K562 (cell line): ENCODE data around the gene SIGLEC6. TPM values are rescaled to one million over a fixed set of nuclear protein-coding genes. Genes with fewer than 3 reads are reported as not detected.

Experiments used
- ATAC-seq: fragments of 200-7000 bp; cut with Tn5 transposase; 3 replicates; pipeline ENCODE4 v1.9.1; 2020; ENCODE audit warnings: moderate library complexity
- BruUV-seq: library from RNA; stranded (reverse); fragments of 400-500 nt; replicated peaks from 2 replicates; lab custom pipeline; 2021; lab: Mats Ljungman, UMichigan
- CTCF ChIA-PET: fragments of 300-600 bp; formaldehyde crosslinking; extraction: SDS; loops from one replicate; lab custom pipeline; 2021; ENCODE audit warnings: low intra/inter-chr PET ratio; lab: Yijun Ruan, JAX
- POLR2A ChIA-PET: fragments of 300-600, 350-650 bp; sonication (Branson Sonifier 250); formaldehyde crosslinking; extraction: SDS; loops from one replicate; lab custom pipeline; 2021; ENCODE audit warnings: antibody characterized with exemption, inconsistent platforms; lab: Yijun Ruan, JAX
- DNase-seq, 4 experiments: peaks; one replicate each; pipeline versions ENCODE4 v3.0.0 to v3.0.0-alpha.2; 2011 to 2018; ENCODE audit warnings: low spot score in 3 of 4, mixed read lengths in 3 of 4; ENCODE audit errors: extremely low read depth in 1 of 4
- FAIRE-seq: peaks from 2 replicates; lab custom pipeline; 2011; peaks lifted over from hg19 to GRCh38; lab: Jason Lieb, UNC
- H2AFZ ChIP-seq: 2 replicates; pipeline ENCODE4 v1.6.0; 2011; ENCODE audit warnings: low read depth, low read length, control low read depth, inconsistent platforms
- H3K27ac ChIP-seq: fragments of 200-600 bp; 3 replicates; pipeline ENCODE4 v1.8.0; 2011; ENCODE audit warnings: low read depth, mild to moderate bottlenecking, control low read depth, inconsistent platforms, low read length, moderate library complexity, mixed read lengths; ENCODE audit errors: extremely low read depth
- H3K27me3 ChIP-seq, 2 experiments: fragments of 300-600 bp in 1 of 2; 2 replicates in 1 of 2; 3 replicates in 1 of 2; pipeline versions ENCODE4 v1.6.0 to v1.8.0; 2011; ENCODE audit warnings: inconsistent platforms in 2 of 2, low read length in 2 of 2, mild to moderate bottlenecking in 1 of 2, mixed read lengths in 1 of 2, moderate library complexity in 1 of 2; ENCODE audit not compliant: control insufficient read depth in 2 of 2, insufficient read depth in 2 of 2
- H3K36me3 ChIP-seq: fragments of 300-600 bp; 3 replicates; pipeline ENCODE4 v1.8.0; 2011; ENCODE audit warnings: mild to moderate bottlenecking, low read length, inconsistent platforms; ENCODE audit not compliant: control insufficient read depth, insufficient read depth
- H3K4me1 ChIP-seq, 2 experiments: fragments of 200-600 bp in 1 of 2; replicated peaks in 1 of 2; 2 replicates in 1 of 2; 3 replicates in 1 of 2; pipeline versions ENCODE4 v1.5.1 to v1.8.0; 2011; ENCODE audit warnings: inconsistent platforms in 2 of 2, low read length in 2 of 2, mild to moderate bottlenecking in 1 of 2, mixed read lengths in 1 of 2, moderate library complexity in 1 of 2; ENCODE audit not compliant: control insufficient read depth in 2 of 2, insufficient read depth in 2 of 2
- H3K4me2 ChIP-seq: 2 replicates; pipeline ENCODE4 v1.6.1; 2011; ENCODE audit warnings: low read length, control low read depth, inconsistent platforms, mixed read lengths; ENCODE audit not compliant: insufficient read depth
- H3K4me3 ChIP-seq: fragments of 200-600 bp; sonication (generic), shearing (Covaris generic); 2 replicates; pipeline ENCODE4 v1.5.1; 2016; ENCODE audit warnings: control low read depth, inconsistent platforms
- H3K79me2 ChIP-seq: fragments of 200-600 bp; 3 replicates; pipeline ENCODE4 v1.8.0; 2011; ENCODE audit warnings: low read length, inconsistent platforms; ENCODE audit not compliant: control insufficient read depth, insufficient read depth
- H3K9ac ChIP-seq, 2 experiments: 2 replicates each; pipeline versions ENCODE4 v1.6.0 to v1.6.1; 2011; ENCODE audit warnings: low read depth in 2 of 2, low read length in 2 of 2, control low read depth in 1 of 2, inconsistent platforms in 1 of 2, mild to moderate bottlenecking in 1 of 2, mixed read lengths in 1 of 2; ENCODE audit not compliant: insufficient read depth in 1 of 2
- H3K9me1 ChIP-seq: one replicate; pipeline ENCODE4 v1.6.0; 2011; ENCODE audit warnings: inconsistent platforms, mild to moderate bottlenecking, low read length, moderate library complexity; ENCODE audit not compliant: control insufficient read depth, insufficient read depth
- H3K9me3 ChIP-seq: replicated peaks from 2 replicates; pipeline ENCODE4 v1.5.1; 2011; ENCODE audit warnings: low read depth, low read length, inconsistent platforms; ENCODE audit not compliant: control insufficient read depth, insufficient read depth
- H4K20me1 ChIP-seq: replicated peaks from 2 replicates; pipeline ENCODE4 v1.6.1; 2011; ENCODE audit warnings: low read length, inconsistent platforms, mixed read lengths; ENCODE audit not compliant: control insufficient read depth, insufficient read depth
- CREM ChIP-seq: IDR thresholded peaks from 2 replicates; pipeline ENCODE4 v1.6.1; 2014; ENCODE audit warnings: antibody characterized with exemption, low read depth
- EP300 ChIP-seq: IDR thresholded peaks from 2 replicates; pipeline ENCODE4 v1.6.1; 2012; ENCODE audit warnings: low read length, improper control_type of control experiment
- FOXJ3 ChIP-seq: sonication (generic); formaldehyde crosslinking; IDR thresholded peaks from 2 replicates; pipeline ENCODE4 v1.4.0; 2020; ENCODE audit warnings: mild to moderate bottlenecking, missing genetic modification reagents
- HLTF ChIP-seq: fragments of 450-650 bp; IDR thresholded peaks from 2 replicates; pipeline ENCODE4 v1.6.1; 2016
- MAFF ChIP-seq: IDR thresholded peaks from 2 replicates; pipeline ENCODE4 v1.6.1; 2012; ENCODE audit warnings: low read length, improper control_type of control experiment
- NR2C1 ChIP-seq, 2 experiments: fragments of 450-650 bp; IDR thresholded peaks; 2 replicates each; pipeline ENCODE4 v1.6.1; 2017; ENCODE audit warnings: mild to moderate bottlenecking in 2 of 2, antibody characterized with exemption in 1 of 2, inconsistent platforms in 1 of 2, missing compliant biosample characterization in 1 of 2, missing genetic modification characterization in 1 of 2
- PCBP1 ChIP-seq: fragments of 200-400 bp; formaldehyde crosslinking; IDR thresholded peaks from 2 replicates; pipeline ENCODE4 v1.6.1; 2018; ENCODE audit warnings: mild to moderate bottlenecking, low read depth, low read length; ENCODE audit not compliant: poor library complexity, severe bottlenecking
- TEAD4 ChIP-seq, 2 experiments: sonication (generic) in 1 of 2; formaldehyde crosslinking in 1 of 2; IDR thresholded peaks; 2 replicates each; pipeline versions ENCODE4 v1.6.1 to v1.8.0; 2012 to 2022; ENCODE audit warnings: borderline replicate concordance in 1 of 2, inconsistent platforms in 1 of 2, low read length in 1 of 2, mild to moderate bottlenecking in 1 of 2, missing genetic modification reagents in 1 of 2
- ZNF282 ChIP-seq: sonication (generic); formaldehyde crosslinking; IDR thresholded peaks from 2 replicates; pipeline ENCODE4 v1.8.1; 2023; ENCODE audit warnings: missing genetic modification reagents
- ZNF316 ChIP-seq: fragments of 450-650 bp; IDR thresholded peaks from 2 replicates; pipeline ENCODE4 v1.6.1; 2016
- ZNF507 ChIP-seq: conservative IDR thresholded peaks from 2 replicates; pipeline ENCODE4 v1.6.1; 2017; ENCODE audit warnings: missing genetic modification characterization, missing compliant biosample characterization
- WGBS: fragments of 100-300 bp; shearing (Covaris generic); methylation state at CpG from one replicate; pipeline ENCODE4 v1.1.6; 2016; ENCODE audit warnings: low coverage, mixed read lengths; ENCODE audit not compliant: insufficient coverage; ENCODE audit errors: missing lambda C conversion rate; 5-methylcytosine and 5-hydroxymethylcytosine counted together
- in situ Hi-C: fragments of 300-500 bp; cut with MboI; formaldehyde crosslinking; loops from 4 replicates; pipeline ENCODE4 v1.15.0; 2018; ENCODE audit warnings: inconsistent platforms, mixed read lengths
- intact Hi-C: fragments of 100-400 bp; cut with micrococcal nuclease; formaldehyde crosslinking; loops from 2 replicates; pipeline ENCODE4 v1.14.2; 2022
- polyA plus RNA-seq, 8 experiments: library from polyadenylated mRNA; depleted of rRNA in 4 of 8; stranded (reverse) in 5 of 8; unstranded in 3 of 8; fragments of >200 nt; fragmentation: Nextera tagmentation in 2 of 8; fragmentation: Illumina TruSeq in 1 of 8; extraction: Ambion mirVana in 2 of 8; extraction: Trizol in 1 of 8; gene quantifications; 2 replicates each; pipeline versions ENCODE4 v1.2.1 to v1.2.3, GENCODE V29; 2011 to 2014; ENCODE audit warnings: inconsistent platforms in 1 of 8, missing spikeins in 1 of 8
- total RNA-seq, 7 experiments: library from RNA; depleted of rRNA in 6 of 7; stranded (reverse); fragments of >200 nt in 6 of 7; fragmentation: Illumina TruSeq in 2 of 7; extraction: Trizol in 2 of 7; gene quantifications; 2 replicates each; pipeline versions ENCODE4 v1.2.1 to v1.2.3, GENCODE V29; 2011 to 2021; ENCODE audit warnings: low replicate concordance in 1 of 7
- TF ChIP-seq, protein P1 (sequence below): fragments of 250-450 bp; sonication (Bioruptor Pico); IDR thresholded peaks from 2 replicates; pipeline ENCODE4 v1.4.0; 2020; ENCODE audit warnings: mild to moderate bottlenecking, moderate library complexity
- TF ChIP-seq, protein P2 (sequence below), 2 experiments: fragments of 250-450 bp in 1 of 2; fragments of 450-650 bp in 1 of 2; sonication (Bioruptor Pico) in 1 of 2; IDR thresholded peaks; 2 replicates each; pipeline versions ENCODE4 v1.6.1 to v1.8.0; 2016 to 2021; ENCODE audit warnings: mild to moderate bottlenecking in 2 of 2, moderate library complexity in 2 of 2, missing compliant biosample characterization in 1 of 2, missing genetic modification characterization in 1 of 2

The SIGLEC6 gene
- total and polyA plus RNA-seq, 9 of the 15 experiments (the other 6 are each of a cell fraction or from before 2014, with no cell fraction given) = 0.03 to 17.5 (median 0.71) TPM

DNA sequence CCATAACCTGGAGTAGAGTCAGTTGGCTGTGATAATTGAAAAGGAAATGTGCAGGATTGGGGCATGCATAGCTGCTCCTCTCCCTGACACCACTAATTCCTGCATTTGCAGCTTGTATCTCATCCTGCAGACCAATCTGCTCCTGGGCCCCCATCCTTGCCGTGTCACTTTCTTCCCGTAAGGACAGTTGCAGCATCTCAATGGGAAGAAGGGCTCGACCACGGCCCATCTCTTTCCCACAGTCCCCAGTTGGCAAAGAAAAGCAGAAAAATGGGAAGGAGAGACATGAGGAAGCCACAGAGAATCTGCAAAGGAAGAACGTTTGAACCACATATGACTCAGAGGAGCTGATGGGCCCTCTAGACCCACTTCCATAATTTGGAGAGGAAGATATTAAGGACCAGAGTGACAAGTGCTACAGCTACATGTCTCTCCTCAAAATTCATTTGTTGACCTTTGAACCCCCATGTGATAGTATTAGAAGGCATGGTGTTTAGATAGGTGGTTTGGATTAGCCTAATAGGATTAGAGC, 28.1 kb downstream of the SIGLEC6 start:
- Histone ChIP-seq H3K4me3 (no peak overlapping the region), H3K27me3 (no peaks in the 10 kb centered on the region), H2AFZ (no peak overlapping the region), H3K4me2 (no peak overlapping the region), H3K79me2 (peaks cover 2% of the 10 kb centered on the region; the same call in 2 of the 3 replicates), H3K9ac (no peak overlapping the region), H3K9me3 (no peaks in the 10 kb centered on the region; the same call in 1 of the 2 replicates), H3K27ac (no peak overlapping the region), H3K9me1 (no peaks in the 10 kb centered on the region), H3K36me3 (no peaks in the 10 kb centered on the region), H4K20me1 (no peaks in the 10 kb centered on the region), H3K4me1 (peaks cover 31 to 40% of the 10 kb centered on the region in 2 experiments)
- in situ Hi-C loops = no loop called here
- TF ChIP-seq PCBP1 (no peak), NR2C1 (IDR thresholded peaks at IDR 0.05) (peak; percentile 51), NR2C1 (tag; IDR thresholded peaks at IDR 0.05) (peak; percentile 42; the same call in 1 of the 2 replicates)
- WGBS = 68% methylated on average over 5 of the region's 5 CpGs
- BruUV-seq = no TSS peak
- FAIRE-seq = no peak
- DNase-seq = no peak
- no peak for ATAC-seq
- ChIA-PET CTCF (no interaction called here), POLR2A (no interaction called here)
- intact Hi-C loops = no loop called here

DNA sequence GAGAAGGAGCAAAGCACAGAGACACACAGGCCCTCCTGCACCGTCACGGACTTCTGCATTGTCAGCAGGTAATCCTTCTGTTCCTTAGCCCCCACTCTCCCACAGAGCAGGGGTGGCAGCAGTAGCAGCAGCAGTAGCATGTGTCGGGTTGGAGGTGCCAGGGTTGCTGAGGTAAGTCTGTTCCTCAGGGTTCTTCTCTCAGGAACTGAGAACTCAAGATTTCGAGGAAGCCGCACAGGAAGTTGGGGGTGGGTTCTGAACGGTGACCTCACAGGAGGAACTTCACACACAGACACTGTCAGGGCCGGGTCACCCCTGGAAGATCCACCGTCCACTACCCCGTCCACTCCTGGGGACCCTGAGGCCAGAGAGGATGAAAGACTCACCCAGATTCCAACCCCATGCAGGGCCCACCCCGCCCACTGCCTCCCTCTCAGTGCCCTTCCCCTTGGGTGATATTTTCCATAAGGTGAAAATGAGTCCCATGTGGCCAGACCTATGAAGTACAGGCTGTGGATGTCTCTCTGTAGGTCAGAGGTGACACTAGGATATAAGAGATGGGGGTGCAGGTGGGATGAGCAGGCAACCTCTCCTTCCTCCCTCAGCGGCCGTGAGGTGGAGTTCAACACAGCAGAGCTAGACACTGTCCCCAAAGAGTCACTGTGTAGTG, 29.7 kb downstream of the SIGLEC6 start, which contains the start of gene SIGLEC12:
SIGLEC12 (minus strand) TSS at position 207 of the 670 bp plus-strand sequence; CDS start at position 140, 67 bp downstream.
- DNase-seq (peak in 1 of 4 experiments; percentile 29), FAIRE-seq (no peak), ATAC-seq (no peak)
- H3K9me1 ChIP-seq = no peaks in the 10 kb centered on the region
- no peak within 1 kb of the TSS for H3K4me3 ChIP-seq
- WGBS = 67% methylated on average over 9 of the region's 12 CpGs
- ChIA-PET CTCF (no interaction called here), POLR2A (no interaction called here)
- H3K9ac ChIP-seq = peak within 1 kb of the TSS in 1 of 2 experiments; percentile 69; a peak in 2 of 4 replicates
- H2AFZ ChIP-seq = peak within 1 kb of the TSS; percentile 87
- H3K36me3 ChIP-seq = no peaks in the 10 kb centered on the region
- intact Hi-C loops = no loop called here
- no peaks in the 10 kb centered on the region for H3K27me3 ChIP-seq
- H3K79me2 ChIP-seq = no peaks in the 10 kb centered on the region; the same call in 2 of the 3 replicates
- H3K9me3 ChIP-seq = no peaks in the 10 kb centered on the region; the same call in 1 of the 2 replicates
- H3K4me1 ChIP-seq = peaks cover 24 to 27% of the 10 kb centered on the region in 2 experiments
- H3K27ac ChIP-seq = peak within 1 kb of the TSS; percentile 17; the same call in 1 of the 3 replicates
- peak within 1 kb of the TSS; percentile 45 for H3K4me2 ChIP-seq
- in situ Hi-C loops = no loop called here
- no peaks in the 10 kb centered on the region for H4K20me1 ChIP-seq
- BruUV-seq = no TSS peak
- no peak for TF ChIP-seq FOXJ3
- TF ChIP-seq MAFF = 0 out of 2 replicates have a peak, but pooled peaks have one; percentile 15
- TF ChIP-seq, protein P1, sequence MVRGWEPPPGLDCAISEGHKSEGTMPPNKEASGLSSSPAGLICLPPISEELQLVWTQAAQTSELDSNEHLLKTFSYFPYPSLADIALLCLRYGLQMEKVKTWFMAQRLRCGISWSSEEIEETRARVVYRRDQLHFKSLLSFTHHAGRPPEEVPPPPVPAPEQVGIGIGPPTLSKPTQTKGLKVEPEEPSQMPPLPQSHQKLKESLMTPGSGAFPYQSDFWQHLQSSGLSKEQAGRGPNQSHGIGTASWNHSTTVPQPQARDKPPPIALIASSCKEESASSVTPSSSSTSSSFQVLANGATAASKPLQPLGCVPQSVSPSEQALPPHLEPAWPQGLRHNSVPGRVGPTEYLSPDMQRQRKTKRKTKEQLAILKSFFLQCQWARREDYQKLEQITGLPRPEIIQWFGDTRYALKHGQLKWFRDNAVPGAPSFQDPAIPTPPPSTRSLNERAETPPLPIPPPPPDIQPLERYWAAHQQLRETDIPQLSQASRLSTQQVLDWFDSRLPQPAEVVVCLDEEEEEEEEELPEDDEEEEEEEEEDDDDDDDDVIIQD = no peak
- no peak for TF ChIP-seq TEAD4 (IDR thresholded peaks at IDR 0.05; ENCODE audit: low read length)
- no peak for TF ChIP-seq TEAD4 (CRISPR knock-in tag; IDR thresholded peaks at IDR 0.05; ENCODE audit: borderline replicate concordance)
- TF ChIP-seq HLTF = no peak
- TF ChIP-seq ZNF316 = peak; percentile 44; the same call in 1 of the 2 replicates
- 0 out of 2 replicates have a peak, but pooled peaks have one; percentile 10 for TF ChIP-seq CREM
- TF ChIP-seq ZNF282 (CRISPR knock-in tag) = no peak
- no peak for TF ChIP-seq EP300
- no peak for TF ChIP-seq ZNF507 (tag)
- TF ChIP-seq, protein P2, sequence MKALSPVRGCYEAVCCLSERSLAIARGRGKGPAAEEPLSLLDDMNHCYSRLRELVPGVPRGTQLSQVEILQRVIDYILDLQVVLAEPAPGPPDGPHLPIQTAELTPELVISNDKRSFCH (CRISPR knock-in tag; IDR thresholded peaks at IDR 0.05) = no peak
- TF ChIP-seq, protein P2 (tag; IDR thresholded peaks at IDR 0.05) = no peak
